GM18909 (cell line): Measurements from ENCODE around the gene CXorf49.
"Not testable (repeated sequence)": the region's sequence is repeated elsewhere in the genome, so short reads cannot be mapped to it uniquely, and the experiment has no call there.

ENCODE experiments used
- ATAC-seq: cut with Tn5 transposase; IDR thresholded peaks from one replicate; pipeline ENCODE4 v1.9.1; 2021; ENCODE audit warnings: mild to moderate bottlenecking; ENCODE audit not compliant: unreplicated experiment, poor library complexity

CXorf49 gene

GRCh38 chrX:71718185-71718584 lies at the start of gene CXorf49:
Gene CXorf49 (minus strand): TSS chrX:71718285. CDS start chrX:71718151, 134 bp downstream.
- ATAC-seq, result not testable (repeated sequence)

- ATAC-seq, result not testable (repeated sequence)
Observed at GRCh38 chrX:71767134-71767533, 49.0 kb upstream of the CXorf49 start.

GRCh38 chrX:71765613-71766012 lies 47.5 kb upstream of the CXorf49 start:
- not testable (repeated sequence) for ATAC-seq

GRCh38 chrX:71764832-71765231 lies 46.7 kb upstream of the CXorf49 start:
- not testable (repeated sequence) for ATAC-seq

GRCh38 chrX:71763049-71763448 lies 45.0 kb upstream of the CXorf49 start, which contains the start of gene CXorf49B:
Gene CXorf49B (plus strand): TSS chrX:71763349. CDS start chrX:71763424, 75 bp downstream.
- not testable (repeated sequence) for ATAC-seq

GRCh38 chrX:71760688-71761281 lies 42.7 kb upstream of the CXorf49 start:
- ATAC-seq, result not testable (repeated sequence)

- not testable (repeated sequence) for ATAC-seq
Observed at GRCh38 chrX:71720289-71720886, 2.3 kb upstream of the CXorf49 start.

- not testable (repeated sequence) for ATAC-seq
Observed at GRCh38 chrX:71719195-71719594, 1.1 kb upstream of the CXorf49 start.

GRCh38 chrX:71716323-71716722 lies 1.8 kb downstream of the CXorf49 start:
- ATAC-seq, result not testable (repeated sequence)

- not testable (repeated sequence) for ATAC-seq
Observed at GRCh38 chrX:71715551-71715950, 2.5 kb downstream of the CXorf49 start.

- not testable (repeated sequence) for ATAC-seq
Observed at GRCh38 chrX:71714064-71714463, 4.0 kb downstream of the CXorf49 start.

- peak; percentile 64 for ATAC-seq
Observed at GRCh38 chrX:71702853-71703252, 15.2 kb downstream of the CXorf49 start.

- ATAC-seq, result not testable (repeated sequence)
Observed at GRCh38 chrX:71699023-71699344, 19.1 kb downstream of the CXorf49 start.

- not testable (repeated sequence) for ATAC-seq
Observed at GRCh38 chrX:71698299-71699022, 19.6 kb downstream of the CXorf49 start.

- ATAC-seq, result peak; percentile 52
Observed at GRCh38 chrX:71697466-71698298, 20.4 kb downstream of the CXorf49 start.

GRCh38 chrX:71696641-71697465 lies 21.2 kb downstream of the CXorf49 start:
- peak; percentile 78 for ATAC-seq

- ATAC-seq, result no peak
Observed at GRCh38 chrX:71679575-71680207, 38.4 kb downstream of the CXorf49 start.

GRCh38 chrX:71677195-71677594 lies 40.9 kb downstream of the CXorf49 start:
- ATAC-seq, result not testable (repeated sequence)
